Kidney (tissue), 14 donors: ENCODE data around the gene TGM3. TPM values are rescaled to one million over a fixed set of nuclear protein-coding genes. Genes with fewer than 3 reads are reported as not detected.

Source experiments
- DNase-seq, 5 donors: peaks; one replicate each; pipeline ENCODE4 v3.0.0-alpha.2; 2013 to 2020
- FAIRE-seq: peaks from 2 replicates; lab custom pipeline; 2012; peaks lifted over from hg19 to GRCh38; lab: Jason Lieb, UNC
- H3K27ac ChIP-seq, 2 donors: one replicate each; pipeline ENCODE4 v1.7.0; 2013; ENCODE audit warnings: low read depth in 2 of 2, low read length in 2 of 2, inconsistent platforms in 1 of 2
- H3K27me3 ChIP-seq: one replicate; pipeline ENCODE4 v1.7.1; 2013; ENCODE audit warnings: low read length, inconsistent platforms; ENCODE audit not compliant: control insufficient read depth, insufficient read depth
- H3K36me3 ChIP-seq, 3 donors: one replicate each; pipeline versions ENCODE4 v1.7.0 to v1.7.1; 2013; ENCODE audit warnings: low read length in 3 of 3, control low read depth in 1 of 3, inconsistent platforms in 1 of 3; ENCODE audit not compliant: insufficient read depth in 3 of 3, control insufficient read depth in 2 of 3
- H3K4me1 ChIP-seq, 3 donors: one replicate each; pipeline versions ENCODE4 v1.7.0 to v1.7.1; 2013; ENCODE audit warnings: low read length in 3 of 3, inconsistent platforms in 1 of 3, low read depth in 1 of 3; ENCODE audit not compliant: control insufficient read depth in 2 of 3, insufficient read depth in 2 of 3
- H3K4me3 ChIP-seq, 3 donors: one replicate each; pipeline versions ENCODE4 v1.7.0 to v1.8.1; 2013; ENCODE audit warnings: low read length in 3 of 3, control low read depth in 1 of 3, inconsistent platforms in 1 of 3
- H3K9ac ChIP-seq, 3 donors: one replicate each; pipeline versions ENCODE4 v1.7.0 to v1.7.1; 2013; ENCODE audit warnings: low read length in 3 of 3, control low read depth in 1 of 3, inconsistent platforms in 1 of 3
- H3K9me3 ChIP-seq, 3 donors: one replicate each; pipeline versions ENCODE4 v1.7.0 to v1.7.1; 2013; ENCODE audit warnings: low read length in 3 of 3, control low read depth in 1 of 3, inconsistent platforms in 1 of 3; ENCODE audit not compliant: control insufficient read depth in 2 of 3, insufficient read depth in 1 of 3
- intact Hi-C: fragments of 100-400 bp; cut with DNase I; formaldehyde crosslinking; loops from one replicate; pipeline ENCODE4 v1.11.1; 2022
- polyA plus RNA-seq: library from polyadenylated mRNA; stranded (reverse); fragments of 350-450 nt; fragmentation: Illumina TruSeq; extraction: RNeasy Lipid Tissue Mini Kit (QIAGEN cat#74804); gene quantifications from one replicate; pipeline ENCODE4 v1.2.3, GENCODE V29; 2014; ENCODE audit warnings: low read depth, low replicate concordance; ENCODE audit not compliant: insufficient read depth
- total RNA-seq: library from RNA; stranded (reverse); fragmentation: NEBNext Ultra II Directional; extraction: Animal tissue kit (Norgen Biotek cat#: 25700); gene quantifications from one replicate; pipeline ENCODE4 v1.2.1, GENCODE V29; 2021
- TF ChIP-seq, protein P1 (sequence below): IDR thresholded peaks from 3 replicates; pipeline ENCODE4 v1.5.1; 2012; ENCODE audit warnings: mild to moderate bottlenecking, moderate library complexity, borderline replicate concordance; ENCODE audit not compliant: insufficient read depth; ENCODE audit errors: extremely low read depth
- donor health status: control.
- donor health status: control.
- donor health status: control.
- donor health status: control.
- donor health status: control.
- donor health status: DM: yes; HTN: yes; CAD: no.
- donor health status: Normal renal cell carcinoma (clear cell type).

The TGM3 gene
- total and polyA plus RNA-seq, 2 donors from 2014 or later, result 0.13 TPM; not detected in 1

- H3K4me3 ChIP-seq, result no peak overlapping the region
- H3K9me3 ChIP-seq, result peaks cover 0 to 4% (median 0%) of the 10 kb centered on the region in 3 donors
- no peaks in the 10 kb centered on the region for H3K27me3 ChIP-seq
- H3K9ac ChIP-seq, result no peak overlapping the region
- intact Hi-C loops, result no loop called here
- no peak overlapping the region for H3K27ac ChIP-seq
- no peak for DNase-seq
- no peaks in the 10 kb centered on the region for H3K36me3 ChIP-seq
- TF ChIP-seq, protein P1, sequence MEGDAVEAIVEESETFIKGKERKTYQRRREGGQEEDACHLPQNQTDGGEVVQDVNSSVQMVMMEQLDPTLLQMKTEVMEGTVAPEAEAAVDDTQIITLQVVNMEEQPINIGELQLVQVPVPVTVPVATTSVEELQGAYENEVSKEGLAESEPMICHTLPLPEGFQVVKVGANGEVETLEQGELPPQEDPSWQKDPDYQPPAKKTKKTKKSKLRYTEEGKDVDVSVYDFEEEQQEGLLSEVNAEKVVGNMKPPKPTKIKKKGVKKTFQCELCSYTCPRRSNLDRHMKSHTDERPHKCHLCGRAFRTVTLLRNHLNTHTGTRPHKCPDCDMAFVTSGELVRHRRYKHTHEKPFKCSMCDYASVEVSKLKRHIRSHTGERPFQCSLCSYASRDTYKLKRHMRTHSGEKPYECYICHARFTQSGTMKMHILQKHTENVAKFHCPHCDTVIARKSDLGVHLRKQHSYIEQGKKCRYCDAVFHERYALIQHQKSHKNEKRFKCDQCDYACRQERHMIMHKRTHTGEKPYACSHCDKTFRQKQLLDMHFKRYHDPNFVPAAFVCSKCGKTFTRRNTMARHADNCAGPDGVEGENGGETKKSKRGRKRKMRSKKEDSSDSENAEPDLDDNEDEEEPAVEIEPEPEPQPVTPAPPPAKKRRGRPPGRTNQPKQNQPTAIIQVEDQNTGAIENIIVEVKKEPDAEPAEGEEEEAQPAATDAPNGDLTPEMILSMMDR, result no peak
- no peaks in the 10 kb centered on the region for H3K4me1 ChIP-seq
- FAIRE-seq, result no peak
These were observed 87.0 kb downstream of the TGM3 start for GRCh38 chr20:2382833-2383232.

- TF ChIP-seq, protein P1, result no peak
- Histone ChIP-seq H3K27ac (no peak overlapping the region), H3K9me3 (peaks cover 0 to 12% (median 0%) of the 10 kb centered on the region in 3 donors), H3K4me3 (no peak overlapping the region), H3K36me3 (no peaks in the 10 kb centered on the region), H3K4me1 (no peaks in the 10 kb centered on the region), H3K9ac (no peak overlapping the region), H3K27me3 (no peaks in the 10 kb centered on the region)
- FAIRE-seq (no peak), DNase-seq (no peak)
- intact Hi-C loops, result no loop called here
These were observed 89.2 kb downstream of the TGM3 start for GRCh38 chr20:2385026-2385425.

DNA sequence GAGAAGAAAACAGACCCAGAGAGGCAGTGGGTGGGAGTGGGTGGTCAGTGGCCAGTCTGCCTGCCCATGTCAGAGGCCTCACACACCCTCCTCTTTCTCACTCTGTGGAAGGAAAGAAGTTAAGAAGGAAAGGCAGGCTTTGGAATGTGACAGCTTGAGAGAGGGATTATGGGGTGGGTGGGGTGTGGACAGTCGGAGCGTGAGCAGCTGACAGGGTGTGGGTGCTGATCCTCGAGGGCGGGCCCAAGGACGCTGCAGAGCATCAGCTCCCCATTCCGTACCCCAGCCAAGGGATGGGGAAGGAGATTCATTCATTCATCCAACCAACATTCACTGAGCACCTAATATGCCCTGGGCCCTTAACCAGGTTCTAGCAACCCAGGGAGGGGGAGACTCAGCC lies 89.7 kb downstream of the TGM3 start:
- H3K9ac ChIP-seq, result no peak overlapping the region
- no peak overlapping the region for H3K4me3 ChIP-seq
- no peaks in the 10 kb centered on the region for H3K4me1 ChIP-seq
- intact Hi-C loops, result no loop called here
- no peaks in the 10 kb centered on the region for H3K36me3 ChIP-seq
- H3K27ac ChIP-seq, result no peak overlapping the region
- no peak for FAIRE-seq
- H3K9me3 ChIP-seq, result peaks cover 0 to 12% (median 0%) of the 10 kb centered on the region in 3 donors
- TF ChIP-seq, protein P1, result no peak
- H3K27me3 ChIP-seq, result no peaks in the 10 kb centered on the region
- DNase-seq, result no peak
